ENCODE data around the gene STING1. TPM values are rescaled to one million over a fixed set of nuclear protein-coding genes. Genes with fewer than 3 reads are reported as not detected.
A peak's percentile ranks its signal among the peaks of the same experiment; 100 is the strongest.
"Not testable (repeated sequence)": the region's sequence is repeated elsewhere in the genome, so short reads cannot be mapped to it uniquely, and the experiment has no call there.

Gene STING1
- total and polyA plus RNA-seq, 4 donors, result 23.9 to 180 (median 131) TPM

GRCh38 chr5:139492700-139493192 lies 10.2 kb upstream of the STING1 start:
- H3K9me3 ChIP-seq (ENCODE audit: control insufficient read depth, low read length), result no peaks in the 10 kb centered on the region
- intact Hi-C loops (cut with DNase I), result no loop called here
- H3K36me3 ChIP-seq (ENCODE audit: control insufficient read depth in 1 of 2, insufficient read depth in 2 of 2, low read length in 1 of 2), result no peaks in the 10 kb centered on the region
- ATAC-seq (ENCODE audit: low FRiP score), result no peak
- 19 to 25% methylated on average over 6 of the region's 6 CpGs for whole genome bisulfite sequencing, 2 donors
- no peak for DNase-seq
- H3K27me3 ChIP-seq (ENCODE audit: control insufficient read depth in 1 of 2, insufficient read depth in 2 of 2, low read length in 1 of 2), result no peaks in the 10 kb centered on the region
- H3K4me3 ChIP-seq (ENCODE audit: low read length in 2 of 2), result no peak overlapping the region
- no peak overlapping the region for H3K27ac ChIP-seq (ENCODE audit: low read depth in 1 of 2, low read length in 2 of 2)
- H3K4me1 ChIP-seq (ENCODE audit: control insufficient read depth in 1 of 2, insufficient read depth in 2 of 2, low read length in 2 of 2), result no peaks in the 10 kb centered on the region

GRCh38 chr5:139488260-139488659 lies 5.7 kb upstream of the STING1 start:
- Histone ChIP-seq H3K27ac (ENCODE audit: low read depth in 1 of 2, low read length in 2 of 2) (no peak overlapping the region), H3K9me3 (ENCODE audit: control insufficient read depth, low read length) (no peaks in the 10 kb centered on the region), H3K4me3 (ENCODE audit: low read length in 2 of 2) (no peak overlapping the region), H3K36me3 (ENCODE audit: control insufficient read depth in 1 of 2, insufficient read depth in 2 of 2, low read length in 1 of 2) (no peaks in the 10 kb centered on the region), H3K27me3 (ENCODE audit: control insufficient read depth in 1 of 2, insufficient read depth in 2 of 2, low read length in 1 of 2) (no peaks in the 10 kb centered on the region), H3K4me1 (ENCODE audit: control insufficient read depth in 1 of 2, insufficient read depth in 2 of 2, low read length in 2 of 2) (no peaks in the 10 kb centered on the region)
- intact Hi-C loops (cut with DNase I), result no loop called here
- WGBS, 2 donors, result 70 to 76% methylated on average over 3 of the region's 3 CpGs
- peak; percentile 63 for ATAC-seq (ENCODE audit: low FRiP score)
- DNase-seq, result peak in 1 of 2 donors; percentile 86

GRCh38 chr5:139486201-139486600 lies 3.6 kb upstream of the STING1 start:
- ATAC-seq (ENCODE audit: low FRiP score) (no peak), DNase-seq (no peak)
- Histone ChIP-seq H3K36me3 (ENCODE audit: control insufficient read depth in 1 of 2, insufficient read depth in 2 of 2, low read length in 1 of 2) (no peaks in the 10 kb centered on the region), H3K4me3 (ENCODE audit: low read length in 2 of 2) (no peak overlapping the region), H3K27ac (ENCODE audit: low read depth in 1 of 2, low read length in 2 of 2) (no peak overlapping the region), H3K4me1 (ENCODE audit: control insufficient read depth in 1 of 2, insufficient read depth in 2 of 2, low read length in 2 of 2) (no peaks in the 10 kb centered on the region), H3K9me3 (ENCODE audit: control insufficient read depth, low read length) (no peaks in the 10 kb centered on the region), H3K27me3 (ENCODE audit: control insufficient read depth in 1 of 2, insufficient read depth in 2 of 2, low read length in 1 of 2) (no peaks in the 10 kb centered on the region)
- 88 to 91% methylated on average over 7 of the region's 7 CpGs for WGBS, 2 donors
- intact Hi-C loops (cut with DNase I), result no loop called here

- peak overlapping the region in 1 of 2 donors; percentile 96 for H3K27ac ChIP-seq (ENCODE audit: low read depth in 1 of 2, low read length in 2 of 2)
- ATAC-seq (ENCODE audit: low FRiP score); H3K4me3 ChIP-seq (ENCODE audit: low read length in 2 of 2); H3K36me3 ChIP-seq (ENCODE audit: control insufficient read depth in 1 of 2, insufficient read depth in 2 of 2, low read length in 1 of 2); H3K4me1 ChIP-seq (ENCODE audit: control insufficient read depth in 1 of 2, insufficient read depth in 2 of 2, low read length in 2 of 2); H3K9me3 ChIP-seq (ENCODE audit: control insufficient read depth, low read length); DNase-seq; H3K27me3 ChIP-seq (ENCODE audit: control insufficient read depth in 1 of 2, insufficient read depth in 2 of 2, low read length in 1 of 2): not testable (repeated sequence)
- intact Hi-C loops (cut with DNase I), result loop anchor here in 1 of 2 donors (5.0 kb wide), 1 partner anchor 46 kb away; the partner anchor contains the start of gene DNAJC18
- WGBS, 2 donors, result 53 to 62% methylated on average over 6 of the region's 6 CpGs
These were observed 291 bp upstream of the STING1 start for GRCh38 chr5:139482890-139483208.

- Histone ChIP-seq H3K4me1 (ENCODE audit: control insufficient read depth in 1 of 2, insufficient read depth in 2 of 2, low read length in 2 of 2) (no peaks in the 10 kb centered on the region), H3K36me3 (ENCODE audit: control insufficient read depth in 1 of 2, insufficient read depth in 2 of 2, low read length in 1 of 2) (peaks cover 0 to 5% of the 10 kb centered on the region in 2 donors), H3K9me3 (ENCODE audit: control insufficient read depth, low read length) (no peaks in the 10 kb centered on the region), H3K27me3 (ENCODE audit: control insufficient read depth in 1 of 2, insufficient read depth in 2 of 2, low read length in 1 of 2) (no peaks in the 10 kb centered on the region), H3K4me3 (ENCODE audit: low read length in 2 of 2) (peak overlapping the region; percentile 34 to 60), H3K27ac (ENCODE audit: low read depth in 1 of 2, low read length in 2 of 2) (peak overlapping the region; percentile 96)
- DNase-seq (peak in 1 of 2 donors; percentile 70), ATAC-seq (ENCODE audit: low FRiP score) (peak; percentile 74)
- intact Hi-C loops (cut with DNase I), result loop anchor here in 1 of 2 donors (2.0 to 5.0 kb wide), 2 partner anchors 31 to 44 kb away; partner anchors contain the start of gene DNAJC18
- 10 to 12% methylated on average over 5 of the region's 5 CpGs for WGBS, 2 donors
These were observed 943 bp downstream of the STING1 start for GRCh38 chr5:139481580-139482049.

- WGBS, 2 donors, result 10% methylated on average over 12 of the region's 12 CpGs
- Histone ChIP-seq H3K27ac (ENCODE audit: low read depth in 1 of 2, low read length in 2 of 2) (peak overlapping the region; percentile 96), H3K4me3 (ENCODE audit: low read length in 2 of 2) (peak overlapping the region in 1 of 2 donors; percentile 34), H3K4me1 (ENCODE audit: control insufficient read depth in 1 of 2, insufficient read depth in 2 of 2, low read length in 2 of 2) (no peaks in the 10 kb centered on the region), H3K27me3 (ENCODE audit: control insufficient read depth in 1 of 2, insufficient read depth in 2 of 2, low read length in 1 of 2) (no peaks in the 10 kb centered on the region), H3K9me3 (ENCODE audit: control insufficient read depth, low read length) (no peaks in the 10 kb centered on the region), H3K36me3 (ENCODE audit: control insufficient read depth in 1 of 2, insufficient read depth in 2 of 2, low read length in 1 of 2) (peaks cover 0 to 5% of the 10 kb centered on the region in 2 donors)
- ATAC-seq (ENCODE audit: low FRiP score) (peak; percentile 48), DNase-seq (peak; percentile 72 to 88)
- intact Hi-C loops (cut with DNase I), result loop anchor here in 1 of 2 donors (2.0 to 5.0 kb wide), 2 partner anchors 32 to 44 kb away; partner anchors contain the start of gene DNAJC18
These were observed 1.4 kb downstream of the STING1 start for GRCh38 chr5:139481122-139481533.

GRCh38 chr5:139479729-139480128 lies 2.8 kb downstream of the STING1 start:
- intact Hi-C loops (cut with DNase I), result loop anchor here (2.0 to 5.0 kb wide), 3 partner anchors 33 to 42 kb away; partner anchors contain the start of gene DNAJC18 (in 1 of the 2)
- not testable (repeated sequence) for H3K4me3 ChIP-seq (ENCODE audit: low read length in 2 of 2); H3K4me1 ChIP-seq (ENCODE audit: control insufficient read depth in 1 of 2, insufficient read depth in 2 of 2, low read length in 2 of 2); H3K9me3 ChIP-seq (ENCODE audit: control insufficient read depth, low read length); H3K27ac ChIP-seq (ENCODE audit: low read depth in 1 of 2, low read length in 2 of 2); DNase-seq; H3K36me3 ChIP-seq (ENCODE audit: control insufficient read depth in 1 of 2, insufficient read depth in 2 of 2, low read length in 1 of 2); H3K27me3 ChIP-seq (ENCODE audit: control insufficient read depth in 1 of 2, insufficient read depth in 2 of 2, low read length in 1 of 2); ATAC-seq (ENCODE audit: low FRiP score)
- 88 to 93% methylated on average over 4 of the region's 4 CpGs for WGBS, 2 donors

- not testable (repeated sequence) for DNase-seq; H3K27me3 ChIP-seq (ENCODE audit: control insufficient read depth in 1 of 2, insufficient read depth in 2 of 2, low read length in 1 of 2); H3K4me3 ChIP-seq (ENCODE audit: low read length in 2 of 2); H3K9me3 ChIP-seq (ENCODE audit: control insufficient read depth, low read length); H3K36me3 ChIP-seq (ENCODE audit: control insufficient read depth in 1 of 2, insufficient read depth in 2 of 2, low read length in 1 of 2); ATAC-seq (ENCODE audit: low FRiP score); H3K4me1 ChIP-seq (ENCODE audit: control insufficient read depth in 1 of 2, insufficient read depth in 2 of 2, low read length in 2 of 2); H3K27ac ChIP-seq (ENCODE audit: low read depth in 1 of 2, low read length in 2 of 2)
- intact Hi-C loops (cut with DNase I), result loop anchor here in 1 of 2 donors (5.0 kb wide), 1 partner anchor 37 kb away; no protein-coding TSS in a partner anchor
- 76 to 78% methylated on average over 9 of the region's 9 CpGs for WGBS, 2 donors
These were observed 3.7 kb downstream of the STING1 start for GRCh38 chr5:139478657-139479423.

All from aorta (tissue), 5 donors.